Measurements from ENCODE around the gene NFIB.

NFIB gene

DNA sequence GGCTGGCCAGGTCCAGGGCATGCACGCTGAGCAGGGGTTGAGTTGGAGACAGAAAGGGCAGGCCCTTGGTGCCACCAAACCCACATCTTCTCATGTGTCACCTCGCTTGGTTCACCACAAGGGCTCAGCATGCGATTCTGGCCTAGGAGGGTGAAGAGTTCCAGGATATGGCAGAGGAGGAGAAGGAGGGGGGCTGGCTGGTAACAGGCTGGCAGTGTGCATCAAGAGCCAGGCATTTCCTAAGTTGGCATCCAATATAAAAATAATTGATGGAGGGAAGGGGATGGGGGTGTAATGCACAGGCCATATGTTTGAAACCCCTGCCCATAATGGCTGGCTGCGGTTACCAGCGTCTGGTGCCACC lies 255.6 kb downstream of the NFIB start:
- no peak for DNase-seq

DNA sequence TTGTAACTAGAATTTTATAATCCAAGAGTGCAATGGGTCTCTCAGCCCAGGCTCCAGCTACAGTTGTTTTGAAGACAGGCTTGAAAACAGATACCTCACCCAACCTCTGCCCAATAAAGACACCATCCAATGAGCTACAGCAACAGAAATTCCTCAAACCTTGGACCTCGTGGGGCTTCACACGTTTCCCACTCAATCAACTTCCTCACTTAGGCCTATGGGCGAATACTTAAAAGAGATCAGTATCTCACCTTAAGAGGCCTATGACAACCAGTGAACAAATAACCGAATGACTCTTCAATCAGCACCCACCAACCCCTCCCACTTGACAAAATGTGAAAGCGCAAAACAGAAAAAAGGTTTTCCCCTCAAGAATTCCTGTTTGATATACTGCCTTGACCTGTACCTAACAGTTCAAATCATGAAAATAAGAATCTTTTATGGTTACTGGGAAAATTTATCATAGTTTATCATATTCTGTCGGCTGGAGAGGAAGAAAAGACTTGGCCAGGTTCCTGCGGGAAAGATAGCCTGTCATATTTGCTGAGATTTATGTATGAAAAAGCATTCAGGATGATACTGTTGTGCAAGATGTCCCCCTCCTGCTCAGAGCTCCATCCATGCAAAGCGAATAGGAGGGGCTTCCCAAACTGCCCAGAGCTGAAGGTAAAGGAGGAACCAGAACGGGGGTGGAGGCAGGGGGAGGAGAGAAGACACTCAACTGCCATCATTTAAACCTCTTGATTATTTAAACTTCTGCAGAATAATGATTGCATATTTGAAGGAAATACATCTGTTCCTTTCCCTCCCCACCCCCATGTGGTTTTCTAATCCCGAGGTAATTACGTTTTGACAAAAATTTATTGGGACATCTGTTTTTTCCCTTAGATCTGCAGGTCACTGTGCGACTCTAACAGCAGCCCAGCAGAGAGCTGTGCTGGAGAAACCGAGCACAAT lies 256.3 kb downstream of the NFIB start:
- DNase-seq, result no peak

DNA sequence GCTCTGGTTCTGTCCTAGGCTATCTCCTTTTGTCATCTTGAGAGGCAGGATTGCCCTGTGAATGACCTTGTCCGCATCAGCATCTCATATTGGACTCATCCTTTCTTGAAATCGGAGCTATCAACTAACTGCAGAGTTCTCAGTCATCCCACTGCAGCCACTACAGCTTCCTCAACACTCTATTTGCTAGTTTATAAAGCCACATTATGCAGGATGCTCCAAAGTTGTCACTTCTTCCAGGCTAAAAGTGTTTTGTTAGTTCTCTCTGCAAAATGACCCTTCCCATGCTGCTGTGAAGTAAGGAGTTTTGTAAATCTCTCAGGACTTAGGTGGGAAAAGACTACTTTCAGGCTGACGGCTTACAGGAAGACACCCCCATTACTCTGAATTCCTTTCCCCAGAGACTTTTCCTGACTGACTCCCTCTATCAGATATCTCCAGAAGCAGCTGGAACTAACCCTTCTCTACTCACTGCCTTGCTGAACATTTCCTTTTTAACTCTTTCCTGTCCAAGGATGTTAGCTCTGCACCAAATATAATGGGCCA lies 257.6 kb downstream of the NFIB start:
- DNase-seq, result no peak

DNA sequence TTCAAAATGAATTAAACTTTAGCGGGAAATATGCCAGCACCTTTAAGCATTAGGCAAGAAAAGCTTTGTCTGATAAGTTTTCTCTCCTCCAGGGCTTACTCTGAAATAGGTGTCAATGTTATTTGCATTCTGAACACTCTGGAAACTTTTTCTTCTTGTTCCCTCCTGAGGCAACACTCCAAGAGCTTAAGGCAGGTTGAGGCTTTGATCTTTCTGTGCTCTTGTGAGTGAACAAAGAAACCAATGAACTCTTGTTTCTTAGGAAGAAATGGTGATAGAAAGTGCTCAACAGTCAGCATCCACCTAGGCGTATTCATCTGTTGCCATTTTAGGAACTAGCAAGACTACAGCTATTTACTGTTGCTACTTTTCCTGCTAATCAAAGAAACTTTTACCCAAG lies 259.8 kb downstream of the NFIB start:
- DNase-seq, result no peak

DNA sequence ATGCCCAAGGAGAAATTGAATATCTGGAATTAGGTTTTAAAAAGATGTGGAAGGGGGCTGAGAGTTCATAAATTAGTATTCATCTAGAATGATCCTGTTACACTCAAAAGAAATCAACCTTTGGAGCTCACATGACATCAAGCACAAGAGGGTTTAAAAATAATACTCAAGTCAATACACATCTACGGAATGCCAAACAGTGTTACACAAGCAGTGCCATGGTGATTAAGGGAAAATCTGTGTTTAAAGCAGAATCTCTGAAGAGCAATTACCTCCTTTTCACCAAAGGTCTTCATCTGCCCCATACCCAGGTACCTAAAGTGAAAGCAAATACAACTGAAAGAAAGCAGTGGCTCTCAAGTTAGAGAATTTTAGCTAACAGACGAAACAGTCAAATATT lies 261.6 kb downstream of the NFIB start:
- DNase-seq, result no peak

DNA sequence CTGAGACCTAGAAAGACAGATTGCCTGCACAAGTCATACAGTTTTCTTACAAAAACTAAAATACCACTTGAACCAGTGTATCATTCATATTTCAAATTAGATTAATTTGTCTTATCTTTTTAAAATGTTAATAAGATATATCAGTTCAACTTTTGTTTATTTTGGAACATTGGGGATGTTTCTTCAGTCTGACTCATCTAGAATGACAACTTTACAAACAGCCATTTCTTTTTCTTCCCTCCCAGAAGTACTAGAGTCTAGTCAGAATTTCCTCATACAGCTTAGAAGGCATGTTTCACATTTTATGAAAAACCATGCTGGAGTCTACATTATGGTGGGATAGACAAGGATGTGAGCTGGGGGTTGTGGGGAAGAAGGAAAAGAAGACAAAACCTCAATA lies 262.5 kb downstream of the NFIB start:
- DNase-seq, result no peak

DNA sequence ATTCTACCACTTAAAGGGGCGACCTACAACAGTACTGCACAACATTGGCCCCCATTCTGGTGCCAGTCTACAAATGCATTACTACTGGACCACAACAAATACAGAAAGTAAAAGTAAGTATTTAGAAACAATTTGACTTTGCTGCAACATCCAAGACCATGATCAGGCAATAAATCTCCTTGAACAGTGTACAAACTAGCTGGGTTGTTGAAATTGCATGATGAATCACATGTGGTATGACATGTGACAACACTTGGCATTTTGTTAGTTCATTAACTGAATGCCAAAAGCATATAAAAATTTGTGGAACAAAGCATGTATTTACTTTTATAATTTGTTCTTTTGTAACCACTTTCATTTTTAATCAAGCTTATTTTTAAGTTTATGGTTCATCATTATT lies 270.5 kb downstream of the NFIB start:
- no peak for DNase-seq

DNA sequence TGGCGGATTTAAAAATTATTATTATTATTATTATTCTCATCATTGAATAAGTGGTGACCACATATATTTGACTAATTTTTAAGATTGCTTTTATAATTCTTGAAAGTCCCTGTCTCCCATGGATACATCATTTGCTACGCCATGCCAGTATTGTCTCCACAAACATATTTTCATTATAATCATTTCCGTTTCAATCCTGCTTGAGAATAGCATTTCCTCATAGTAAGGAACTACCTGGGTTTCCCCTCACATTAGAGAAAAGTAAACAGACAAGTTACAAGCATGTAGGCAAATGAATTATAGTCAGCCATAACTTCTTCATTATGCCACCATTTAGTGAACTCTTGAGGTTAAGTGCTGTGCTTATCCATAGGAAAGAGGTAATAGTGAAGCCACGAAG lies 276.6 kb downstream of the NFIB start:
- DNase-seq, result no peak

DNA sequence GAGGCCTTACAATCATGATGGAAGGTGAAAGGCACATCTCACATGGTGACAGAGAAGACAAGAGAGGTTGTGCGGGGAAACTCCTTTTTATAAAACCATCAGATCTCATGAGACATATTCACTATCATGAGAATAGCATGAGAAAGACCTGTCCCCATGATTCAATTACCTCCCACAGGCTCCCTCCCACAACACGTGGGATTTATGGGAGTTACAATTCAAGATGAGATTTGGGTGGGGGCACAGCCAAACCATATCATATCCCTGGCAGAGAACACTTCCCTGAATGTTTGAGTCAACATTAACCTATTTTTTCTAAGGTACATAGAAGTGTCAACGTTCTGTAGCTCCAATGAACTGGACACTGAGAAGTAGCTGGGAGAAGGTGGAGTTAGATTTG lies 280.9 kb downstream of the NFIB start:
- DNase-seq, result no peak

Data from activated CD4-positive, alpha-beta T cell treated with anti-CD3 and anti-CD28 coated beads, Interleukin-2, amount 50 U/mL, for 4 hours (primary cell).